ENCODE results near the gene TMEM53.

- TF ChIP-seq CTCF (IDR thresholded peaks at IDR 0.05) (no peak), POLR2A (IDR thresholded peaks at IDR 0.05) (no peak)
Measured at GRCh38 chr1:44696101-44696500, 21.8 kb upstream of the TMEM53 start.
